Pancreas (tissue), 10 donors: ENCODE measurements around the gene DDX56. TPM values are rescaled to one million over a fixed set of nuclear protein-coding genes. Genes with fewer than 3 reads are reported as not detected.

Source experiments
- ATAC-seq, 4 donors: fragments of 200-7000 bp; cut with Tn5 transposase; one replicate each; pipeline versions ENCODE4 v1.8.0 to v1.9.1; 2020; ENCODE audit warnings: mild to moderate bottlenecking in 4 of 4, moderate library complexity in 4 of 4
- DNase-seq, 6 donors: peaks; one replicate each; pipeline ENCODE4 v3.0.0-alpha.2; 2020
- FAIRE-seq: peaks from 2 replicates; lab custom pipeline; 2012; peaks lifted over from hg19 to GRCh38; lab: Jason Lieb, UNC
- H3K27ac ChIP-seq, 4 donors: fragments of 200-600 bp; sonication (generic); 1 replicate in 3 of 4; 2 replicates in 1 of 4; pipeline versions ENCODE4 v1.5.0 to v1.8.0; 2020
- H3K27me3 ChIP-seq, 4 donors: fragments of 200-600 bp; one replicate each; pipeline ENCODE4 v1.8.0; 2021
- H3K36me3 ChIP-seq, 3 donors: fragments of 200-600 bp; sonication (generic) in 1 of 3; one replicate each; pipeline versions ENCODE4 v1.5.0 to v1.8.0; 2020 to 2021
- H3K4me1 ChIP-seq, 3 donors: fragments of 200-600 bp; one replicate each; pipeline ENCODE4 v1.8.0; 2021
- H3K4me3 ChIP-seq, 4 donors: fragments of 200-600 bp; sonication (generic) in 2 of 4; one replicate each; pipeline versions ENCODE4 v1.5.0 to v1.8.0; 2020 to 2021
- H3K9me3 ChIP-seq, 4 donors: fragments of 200-600 bp; one replicate each; pipeline ENCODE4 v1.8.0; 2021
- WGBS, 2 donors: extraction: QIAGEN DNeasy Blood & Tissue Kit; methylation state at CpG; one replicate each; pipeline ENCODE4 v1.1.7; 2013; 5-methylcytosine and 5-hydroxymethylcytosine counted together
- intact Hi-C, 3 donors: fragments of 100-400 bp; cut with DNase I; formaldehyde crosslinking; loops; one replicate each; pipeline versions ENCODE4 v1.11.1 to v1.14.2; 2022
- polyA plus RNA-seq, 2 donors: library from polyadenylated mRNA; stranded (reverse); fragments of 200-250 nt; gene quantifications; one replicate each; pipeline ENCODE4 v1.2.3, GENCODE V29; 2013
- total RNA-seq, 6 donors: library from RNA; stranded (reverse); fragmentation: NEBNext Ultra II Directional in 4 of 6; extraction: Animal tissue kit (Norgen Biotek cat#: 25700) in 4 of 6; gene quantifications; one replicate each; pipeline versions ENCODE4 v1.2.1 to v1.2.4, GENCODE V29; 2021 to 2023
- TF ChIP-seq, protein P1 (sequence below), 4 donors: fragments of 200-600 bp; sonication (generic) in 3 of 4; IDR thresholded peaks; one replicate each; pipeline versions ENCODE4 v1.5.0 to v1.8.0; 2021; ENCODE audit warnings: antibody characterized with exemption in 4 of 4
- donor health status: healthy with polysubstance abuse.
- donor health status: DM: no; HTN: no; CAD: no; lungs with moderate emphysema.
- donor health status: DM: no; HTN: no; CAD: no.
- donor health status: control.
- donor health status: control.
- donor health status: Bipolar disorder and iron deficiency.
- donor health status: DM: yes; HTN: yes; CAD: no.
- donor health status: DM: no; HTN: no; CAD: no.
- donor health status: DM: no; HTN: no; CAD: no.
- donor health status: DM: yes; HTN: yes; CAD: no.

Gene DDX56
- total and polyA plus RNA-seq, 8 donors = 23.0 to 114 (median 30.4) TPM

- H3K27me3 ChIP-seq = no peaks in the 10 kb centered on the region
- H3K36me3 ChIP-seq = no peaks in the 10 kb centered on the region
- FAIRE-seq = no peak
- 91 to 94% methylated on average over 6 of the region's 6 CpGs for WGBS, 2 donors
- no peak for DNase-seq
- ATAC-seq = no peak
- no peaks in the 10 kb centered on the region for H3K9me3 ChIP-seq
- TF ChIP-seq, protein P1, sequence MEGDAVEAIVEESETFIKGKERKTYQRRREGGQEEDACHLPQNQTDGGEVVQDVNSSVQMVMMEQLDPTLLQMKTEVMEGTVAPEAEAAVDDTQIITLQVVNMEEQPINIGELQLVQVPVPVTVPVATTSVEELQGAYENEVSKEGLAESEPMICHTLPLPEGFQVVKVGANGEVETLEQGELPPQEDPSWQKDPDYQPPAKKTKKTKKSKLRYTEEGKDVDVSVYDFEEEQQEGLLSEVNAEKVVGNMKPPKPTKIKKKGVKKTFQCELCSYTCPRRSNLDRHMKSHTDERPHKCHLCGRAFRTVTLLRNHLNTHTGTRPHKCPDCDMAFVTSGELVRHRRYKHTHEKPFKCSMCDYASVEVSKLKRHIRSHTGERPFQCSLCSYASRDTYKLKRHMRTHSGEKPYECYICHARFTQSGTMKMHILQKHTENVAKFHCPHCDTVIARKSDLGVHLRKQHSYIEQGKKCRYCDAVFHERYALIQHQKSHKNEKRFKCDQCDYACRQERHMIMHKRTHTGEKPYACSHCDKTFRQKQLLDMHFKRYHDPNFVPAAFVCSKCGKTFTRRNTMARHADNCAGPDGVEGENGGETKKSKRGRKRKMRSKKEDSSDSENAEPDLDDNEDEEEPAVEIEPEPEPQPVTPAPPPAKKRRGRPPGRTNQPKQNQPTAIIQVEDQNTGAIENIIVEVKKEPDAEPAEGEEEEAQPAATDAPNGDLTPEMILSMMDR (IDR thresholded peaks at IDR 0.05) = no peak
- H3K4me1 ChIP-seq = no peaks in the 10 kb centered on the region
- H3K27ac ChIP-seq = no peak overlapping the region
- no peak overlapping the region for H3K4me3 ChIP-seq
- intact Hi-C loops = no loop called here
These were observed 36.3 kb downstream of the DDX56 start for GRCh38 chr7:44537442-44537841.

GRCh38 chr7:44536090-44536489 is 37.6 kb downstream of the DDX56 start:
- H3K4me3 ChIP-seq = no peak overlapping the region
- H3K27me3 ChIP-seq = no peaks in the 10 kb centered on the region
- TF ChIP-seq, protein P1 (IDR thresholded peaks at IDR 0.05) = no peak
- ATAC-seq (no peak), DNase-seq (peak in 1 of 6 donors; percentile 57), FAIRE-seq (no peak)
- no peaks in the 10 kb centered on the region for H3K9me3 ChIP-seq
- no peak overlapping the region for H3K27ac ChIP-seq
- intact Hi-C loops = no loop called here
- no peaks in the 10 kb centered on the region for H3K4me1 ChIP-seq
- WGBS, 2 donors = 80 to 88% methylated on average over 10 of the region's 10 CpGs
- H3K36me3 ChIP-seq = no peaks in the 10 kb centered on the region

DNA sequence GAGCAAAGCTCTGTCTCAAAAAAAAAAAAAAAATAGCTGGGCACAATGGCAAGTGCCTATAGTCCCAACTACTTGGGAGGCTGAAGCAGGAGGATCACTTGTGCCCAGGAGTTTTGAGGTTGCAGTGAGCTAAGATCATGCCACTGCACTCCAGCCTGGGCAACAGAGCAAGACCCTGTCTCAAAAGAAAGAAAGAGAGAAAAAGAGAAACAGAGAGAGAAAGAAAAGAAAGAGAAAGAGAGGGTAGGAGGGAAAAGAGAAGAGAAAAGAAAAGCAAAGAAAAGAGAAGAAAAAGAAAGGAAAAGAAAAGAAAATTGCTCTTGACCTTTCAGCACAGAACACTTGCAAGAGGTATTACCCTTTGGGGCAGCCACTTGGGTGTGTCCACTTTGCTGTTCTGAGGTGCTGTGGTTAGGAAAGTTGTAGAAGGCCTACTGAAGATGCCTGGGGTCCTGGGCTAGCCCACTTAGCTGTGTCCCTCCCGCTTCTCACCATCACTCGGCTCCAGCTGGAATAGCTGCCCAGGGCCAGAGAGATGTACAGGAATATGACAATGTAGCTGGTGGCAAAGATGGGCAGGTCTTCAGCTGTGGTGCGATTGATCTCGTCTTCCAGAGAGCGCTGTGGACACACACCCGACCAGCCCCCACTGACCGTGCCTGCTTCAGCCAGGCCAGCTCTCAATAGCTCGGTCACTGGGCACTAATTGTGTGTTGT is 38.2 kb downstream of the DDX56 start:
- TF ChIP-seq, protein P1 (IDR thresholded peaks at IDR 0.05) = no peak
- ATAC-seq = no peak
- H3K9me3 ChIP-seq = no peaks in the 10 kb centered on the region
- 81 to 91% methylated on average over 8 of the region's 8 CpGs for WGBS, 2 donors
- no peak for FAIRE-seq
- no peak overlapping the region for H3K4me3 ChIP-seq
- no peaks in the 10 kb centered on the region for H3K36me3 ChIP-seq
- intact Hi-C loops = no loop called here
- no peaks in the 10 kb centered on the region for H3K4me1 ChIP-seq
- DNase-seq = no peak
- no peak overlapping the region for H3K27ac ChIP-seq
- H3K27me3 ChIP-seq = no peaks in the 10 kb centered on the region

DNA sequence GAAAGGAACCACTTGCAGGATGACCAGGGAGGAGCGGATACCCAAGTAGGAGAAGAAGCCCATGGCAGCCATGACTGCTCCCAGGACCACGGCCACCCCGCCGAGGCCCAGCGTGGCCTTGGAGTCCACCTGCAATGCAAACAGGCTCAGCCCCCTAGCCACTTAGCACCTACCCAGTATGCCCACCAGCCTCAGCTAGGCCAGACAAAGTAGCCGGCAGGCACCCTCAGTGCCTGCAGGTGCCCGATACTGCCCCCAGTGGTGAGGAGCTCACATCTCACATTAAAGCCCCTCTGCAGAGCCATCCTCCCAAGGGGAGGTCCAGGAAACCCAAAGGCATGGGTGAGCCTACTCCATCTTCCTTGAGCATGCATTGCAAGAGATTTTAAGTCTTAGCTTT is 39.2 kb downstream of the DDX56 start:
- H3K4me3 ChIP-seq = no peak overlapping the region
- no peaks in the 10 kb centered on the region for H3K9me3 ChIP-seq
- DNase-seq = peak in 2 of 6 donors; percentile 60 to 62
- intact Hi-C loops = no loop called here
- WGBS, 2 donors = 58 to 64% methylated on average over 7 of the region's 7 CpGs
- peak in 3 of 4 donors; percentile 54 to 78 (median 66) for ATAC-seq
- H3K27ac ChIP-seq = no peak overlapping the region
- H3K36me3 ChIP-seq = no peaks in the 10 kb centered on the region
- TF ChIP-seq, protein P1 (IDR thresholded peaks at IDR 0.05) = peak; percentile 24 to 45 (median 28)
- FAIRE-seq = no peak
- no peaks in the 10 kb centered on the region for H3K4me1 ChIP-seq
- no peaks in the 10 kb centered on the region for H3K27me3 ChIP-seq

GRCh38 chr7:44534087-44534486 is 39.6 kb downstream of the DDX56 start:
- TF ChIP-seq, protein P1 (IDR thresholded peaks at IDR 0.05) = no peak
- Histone ChIP-seq H3K27ac (no peak overlapping the region), H3K36me3 (no peaks in the 10 kb centered on the region), H3K4me1 (no peaks in the 10 kb centered on the region), H3K9me3 (no peaks in the 10 kb centered on the region), H3K4me3 (no peak overlapping the region), H3K27me3 (no peaks in the 10 kb centered on the region)
- DNase-seq = no peak
- no peak for FAIRE-seq
- peak in 2 of 4 donors; percentile 18 to 31 for ATAC-seq
- intact Hi-C loops = no loop called here
- WGBS, 2 donors = 41 to 42% methylated on average over 5 of the region's 5 CpGs
